Embryonic facial prominence (tissue), 1 donor: ENCODE results near the gene TTLL9.
"Not testable (repeated sequence)": the region's sequence is repeated elsewhere in the genome, so short reads cannot be mapped to it uniquely, and the experiment has no call there.

Experiments
- DNase-seq: peaks from one replicate; pipeline ENCODE4 v3.0.0-alpha.2; 2016; ENCODE audit errors: extremely low spot score

The TTLL9 gene, protein sequence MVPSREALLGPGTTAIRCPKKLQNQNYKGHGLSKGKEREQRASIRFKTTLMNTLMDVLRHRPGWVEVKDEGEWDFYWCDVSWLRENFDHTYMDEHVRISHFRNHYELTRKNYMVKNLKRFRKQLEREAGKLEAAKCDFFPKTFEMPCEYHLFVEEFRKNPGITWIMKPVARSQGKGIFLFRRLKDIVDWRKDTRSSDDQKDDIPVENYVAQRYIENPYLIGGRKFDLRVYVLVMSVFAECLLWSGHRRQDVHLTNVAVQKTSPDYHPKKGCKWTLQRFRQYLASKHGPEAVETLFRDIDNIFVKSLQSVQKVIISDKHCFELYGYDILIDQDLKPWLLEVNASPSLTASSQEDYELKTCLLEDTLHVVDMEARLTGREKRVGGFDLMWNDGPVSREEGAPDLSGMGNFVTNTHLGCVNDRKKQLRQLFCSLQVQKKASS

DNA sequence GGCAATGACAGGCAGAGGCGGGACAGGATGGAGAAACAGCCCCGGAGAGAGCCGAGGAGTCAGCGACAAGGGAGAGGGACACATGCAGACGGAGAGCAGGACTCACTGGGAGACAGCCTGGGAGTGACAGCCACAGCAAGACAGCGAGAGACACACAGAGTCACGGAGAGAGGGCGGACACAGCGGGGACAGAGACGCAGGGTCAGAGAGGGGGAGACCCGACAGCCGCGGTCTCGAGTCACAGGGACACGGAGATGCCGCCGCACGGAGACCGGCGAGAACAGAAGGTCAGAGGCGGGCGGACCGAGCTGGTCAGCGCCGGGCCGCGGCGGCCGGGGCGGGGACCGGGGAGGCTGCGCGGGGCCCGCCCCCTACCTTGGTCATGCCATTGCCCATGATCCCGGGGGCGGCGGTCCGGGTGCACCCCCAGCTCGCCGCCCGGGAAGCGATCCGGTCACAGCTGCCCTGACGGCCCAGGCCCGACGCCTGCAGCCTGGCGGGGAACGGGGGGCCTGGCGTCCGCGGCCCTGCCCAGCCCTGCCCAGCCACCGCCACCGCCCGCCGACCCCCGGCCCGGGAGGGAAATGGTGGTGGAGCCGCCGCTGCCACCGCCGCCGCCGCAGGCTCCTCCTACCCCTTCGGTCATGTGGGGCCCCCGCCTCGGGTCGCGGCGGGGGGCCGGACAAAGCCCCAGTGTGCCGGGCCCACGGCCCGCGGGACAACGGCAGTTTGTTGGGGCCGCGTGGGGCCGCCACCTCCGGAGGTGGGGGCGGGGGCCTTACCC lies at the start of gene TTLL9, which contains the start of gene DUSP15:
Gene TTLL9 (plus strand): TSS at position 693 of the 784 bp plus-strand sequence. CDS start 493 bp downstream, outside the sequence.
Gene DUSP15 (minus strand): TSS at position 586 of the 784 bp plus-strand sequence. CDS start 190 bp downstream, at position 396.
- no peak for DNase-seq

DNA sequence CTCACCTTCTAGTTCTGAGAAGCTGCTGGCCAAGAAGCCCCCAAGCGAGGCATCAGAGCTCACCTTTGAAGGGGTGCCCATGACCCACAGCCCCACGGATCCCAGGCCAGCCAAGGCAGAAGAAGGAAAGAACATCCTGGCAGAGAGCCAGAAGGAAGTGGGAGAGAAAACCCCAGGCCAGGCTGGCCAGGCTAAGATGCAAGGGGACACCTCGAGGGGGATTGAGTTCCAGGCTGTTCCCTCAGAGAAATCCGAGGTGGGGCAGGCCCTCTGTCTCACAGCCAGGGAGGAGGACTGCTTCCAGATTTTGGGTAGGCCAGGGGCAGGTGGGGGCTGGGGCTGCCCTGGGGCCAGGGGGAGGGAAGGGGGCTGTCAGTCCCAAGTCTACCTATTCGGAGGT lies 49.0 kb upstream of the TTLL9 start:
- no peak for DNase-seq

DNA sequence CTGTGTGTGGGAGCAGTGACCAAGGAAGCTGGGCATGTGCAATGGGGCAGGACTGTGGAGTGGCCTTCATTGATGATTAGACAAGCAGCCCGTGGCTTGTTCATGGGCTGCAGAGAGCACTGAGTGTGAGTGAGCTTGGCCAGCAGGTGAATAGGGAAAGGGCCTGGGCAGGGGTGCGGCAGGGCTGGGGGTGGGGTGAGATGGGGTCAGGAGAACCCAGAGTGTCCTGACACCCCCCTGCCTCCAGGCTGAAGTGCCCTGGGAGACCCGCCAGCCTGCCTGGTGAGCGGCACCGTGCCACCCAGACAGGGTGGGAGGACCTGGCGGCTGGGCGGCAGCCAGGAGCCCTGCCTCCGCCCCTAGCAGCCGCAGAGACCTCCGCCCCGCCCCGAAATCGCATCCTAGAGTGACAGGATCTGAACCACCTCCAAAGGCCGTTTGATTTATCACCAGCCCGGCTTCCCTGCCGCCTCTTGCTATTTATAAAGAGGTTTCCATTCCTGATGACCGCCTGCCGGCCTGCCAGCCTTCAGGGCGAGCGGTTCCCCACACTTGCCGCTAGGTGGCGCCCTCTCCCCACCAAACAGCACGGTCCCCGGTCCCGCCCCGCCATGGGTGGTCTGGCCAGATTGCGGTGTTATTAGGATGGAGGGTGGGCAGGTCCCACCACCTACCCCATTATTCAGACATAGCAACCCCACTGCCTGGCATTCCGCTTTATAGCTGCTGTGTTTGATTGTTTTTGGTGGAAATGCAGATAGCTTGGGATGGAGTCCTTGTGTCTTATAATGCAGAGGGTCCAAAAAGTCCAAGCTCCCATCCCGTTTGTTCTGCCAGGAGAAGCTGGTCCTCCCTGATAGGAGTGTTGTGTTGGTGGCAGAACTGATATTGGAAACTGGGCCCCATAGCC lies 47.8 kb upstream of the TTLL9 start:
- DNase-seq: peak; percentile 27

DNA sequence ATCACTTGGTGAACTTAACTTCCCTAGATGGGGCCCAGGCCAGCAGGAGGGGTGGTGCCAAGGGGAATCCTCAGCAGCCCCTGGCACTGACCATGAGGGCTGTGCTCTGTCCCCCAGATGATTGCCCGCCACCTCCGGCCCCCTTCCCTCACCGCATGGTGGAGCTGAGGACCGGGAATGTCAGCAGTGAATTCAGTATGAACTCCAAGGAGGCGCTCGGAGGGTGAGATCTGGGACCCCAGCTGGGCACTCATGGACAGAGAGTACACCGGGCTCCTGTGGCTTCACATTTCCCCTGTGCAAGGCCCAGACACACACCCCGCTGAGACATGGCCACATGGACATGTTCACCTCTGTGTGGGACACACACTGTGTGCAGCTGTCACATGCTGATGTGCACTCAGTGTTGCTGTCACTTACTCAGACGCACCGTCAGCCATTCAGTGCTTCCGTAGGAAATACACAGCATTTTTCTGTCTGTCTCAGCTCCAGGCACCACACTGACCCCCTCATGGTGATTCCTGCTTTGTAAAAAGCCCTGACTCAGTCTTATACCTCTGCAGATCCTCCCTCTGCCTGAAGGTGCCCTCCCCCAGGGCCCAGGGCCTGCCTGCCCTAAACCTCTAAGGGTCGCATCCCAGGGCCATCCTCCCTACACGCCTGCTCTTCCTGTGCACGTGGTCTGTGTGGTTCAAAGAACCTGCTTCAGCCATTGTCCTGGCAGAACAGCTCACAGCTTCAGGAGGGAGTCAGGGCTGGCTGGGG lies 46.9 kb upstream of the TTLL9 start:
- no peak for DNase-seq

DNA sequence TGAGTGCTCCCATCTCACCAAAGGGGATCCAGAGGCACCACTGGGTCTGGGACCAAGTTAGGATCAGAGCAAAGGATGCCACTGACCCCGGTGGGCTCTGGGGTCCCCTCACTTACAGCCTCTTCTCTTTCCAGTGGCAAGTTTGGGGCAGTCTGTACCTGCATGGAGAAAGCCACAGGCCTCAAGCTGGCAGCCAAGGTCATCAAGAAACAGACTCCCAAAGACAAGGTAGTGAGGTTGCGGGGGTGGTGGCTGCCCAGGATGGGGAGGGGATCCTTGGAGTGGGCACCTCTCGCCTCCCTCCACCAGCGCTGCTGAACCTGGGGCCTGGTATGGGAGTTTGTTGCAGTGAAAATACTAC lies 46.3 kb upstream of the TTLL9 start:
- no peak for DNase-seq

DNA sequence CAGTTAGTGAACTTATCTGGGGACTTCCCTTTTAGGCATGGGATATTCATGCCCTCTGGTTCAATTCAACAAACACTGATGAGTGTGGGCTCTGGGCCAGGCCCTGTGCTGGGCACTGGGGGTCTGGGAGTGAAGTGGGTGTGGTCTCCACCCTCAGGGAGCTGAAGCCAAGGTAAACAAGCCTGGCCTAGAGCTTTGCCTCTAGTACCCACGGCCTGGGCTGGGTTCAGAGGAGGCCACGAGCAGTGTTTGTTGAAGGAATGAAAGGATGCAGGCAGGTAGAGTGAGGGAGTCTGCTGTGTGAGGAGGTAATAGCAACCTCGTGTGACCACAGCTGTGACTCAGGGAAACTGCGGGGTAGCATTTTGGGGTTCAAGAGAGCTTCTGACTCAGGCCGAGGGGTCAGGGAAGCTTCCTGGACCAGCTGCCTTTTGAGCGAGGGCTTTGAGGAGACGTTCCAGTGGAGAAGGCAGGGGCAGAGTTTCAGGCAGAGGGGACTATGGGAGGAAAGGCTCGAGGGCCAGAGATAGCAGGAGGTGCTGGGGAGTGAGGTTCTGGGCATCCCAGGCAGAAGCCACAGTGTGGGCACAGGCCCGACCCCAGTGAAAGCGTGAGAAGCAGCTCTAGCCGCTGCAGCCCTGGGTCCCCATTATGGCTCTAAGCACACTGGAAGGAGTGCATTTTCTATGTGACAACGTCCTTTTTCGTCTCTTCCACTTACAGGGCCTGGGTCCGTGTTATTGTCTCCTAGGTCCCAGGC lies 45.7 kb upstream of the TTLL9 start:
- DNase-seq: no peak

DNA sequence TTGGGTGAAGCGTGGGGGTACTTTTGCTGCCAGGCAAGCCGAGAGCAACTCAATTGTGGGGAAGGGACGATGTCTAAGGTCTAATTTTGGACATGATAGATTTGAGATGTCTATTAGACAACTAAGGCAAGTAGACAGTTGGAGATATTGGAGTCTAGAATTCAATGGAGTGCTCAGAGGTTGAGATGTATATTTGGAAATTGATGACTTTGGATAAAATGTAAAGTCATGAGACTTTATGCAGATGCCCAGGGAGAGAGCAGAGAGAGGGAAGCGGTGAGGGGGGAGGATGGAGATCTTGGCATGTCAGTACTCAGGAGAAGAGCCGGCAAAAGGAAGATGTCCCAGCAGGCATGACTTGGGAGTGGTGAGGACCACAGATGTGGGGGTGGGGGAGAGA lies 44.4 kb upstream of the TTLL9 start:
- DNase-seq: no peak

DNA sequence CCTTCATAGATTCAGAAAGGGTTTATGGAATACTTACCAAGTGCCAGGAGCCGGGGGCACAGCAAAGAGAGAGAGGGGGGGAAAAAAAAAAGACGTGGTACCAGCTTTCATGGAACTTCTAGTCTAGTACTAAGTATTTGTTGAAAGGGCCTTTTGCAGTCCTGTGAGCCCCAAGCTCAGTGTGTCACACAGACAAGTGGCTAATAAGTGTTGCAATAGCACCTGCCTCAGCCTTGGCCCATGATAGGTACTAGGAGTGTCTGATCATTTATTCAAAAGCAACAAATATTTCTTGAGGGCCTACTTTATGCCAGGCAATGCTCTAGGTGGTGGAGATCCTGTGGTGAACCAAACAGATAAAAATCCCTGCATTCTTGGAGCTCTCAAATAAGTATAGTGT lies 43.4 kb upstream of the TTLL9 start:
- no peak for DNase-seq

DNA sequence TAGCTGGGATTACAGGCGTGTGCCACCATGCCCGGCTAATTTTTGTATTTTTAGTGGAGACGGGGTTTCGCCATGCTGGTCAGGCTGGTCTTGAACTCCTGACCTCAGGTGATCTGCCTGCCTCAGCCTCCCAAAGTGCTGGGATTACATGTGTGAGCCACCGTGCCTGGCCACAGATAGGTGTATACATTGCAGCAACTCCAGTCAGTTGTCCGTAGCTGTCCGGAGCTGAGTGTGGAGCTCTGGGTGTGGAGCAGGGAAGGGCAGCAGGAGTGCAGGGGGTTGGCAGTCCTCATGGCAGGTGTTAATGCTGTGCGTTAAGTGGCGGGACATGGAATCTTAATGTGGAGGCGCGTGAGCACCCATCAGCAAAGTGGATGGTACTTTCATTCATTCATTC lies 42.4 kb upstream of the TTLL9 start:
- not testable (repeated sequence) for DNase-seq

DNA sequence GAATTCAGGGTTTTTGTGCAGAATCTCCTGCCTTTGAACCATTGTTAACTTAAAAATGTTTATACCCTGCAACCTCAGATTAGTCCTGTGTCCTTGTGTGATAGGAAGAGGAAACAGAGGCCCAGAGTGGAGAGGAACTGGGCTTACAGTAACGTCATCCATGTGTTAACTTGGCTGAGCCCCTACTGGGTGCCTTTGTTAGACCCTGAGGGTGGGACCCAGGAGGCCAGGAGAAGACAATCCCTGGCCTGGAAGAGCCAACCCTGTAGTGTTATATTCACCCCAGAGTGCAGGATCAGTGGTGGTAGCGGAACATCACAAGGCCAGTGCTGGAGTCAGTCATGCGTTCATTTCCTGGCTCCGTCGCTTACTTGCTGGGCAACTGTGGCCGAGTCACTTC lies 40.7 kb upstream of the TTLL9 start:
- no peak for DNase-seq

DNA sequence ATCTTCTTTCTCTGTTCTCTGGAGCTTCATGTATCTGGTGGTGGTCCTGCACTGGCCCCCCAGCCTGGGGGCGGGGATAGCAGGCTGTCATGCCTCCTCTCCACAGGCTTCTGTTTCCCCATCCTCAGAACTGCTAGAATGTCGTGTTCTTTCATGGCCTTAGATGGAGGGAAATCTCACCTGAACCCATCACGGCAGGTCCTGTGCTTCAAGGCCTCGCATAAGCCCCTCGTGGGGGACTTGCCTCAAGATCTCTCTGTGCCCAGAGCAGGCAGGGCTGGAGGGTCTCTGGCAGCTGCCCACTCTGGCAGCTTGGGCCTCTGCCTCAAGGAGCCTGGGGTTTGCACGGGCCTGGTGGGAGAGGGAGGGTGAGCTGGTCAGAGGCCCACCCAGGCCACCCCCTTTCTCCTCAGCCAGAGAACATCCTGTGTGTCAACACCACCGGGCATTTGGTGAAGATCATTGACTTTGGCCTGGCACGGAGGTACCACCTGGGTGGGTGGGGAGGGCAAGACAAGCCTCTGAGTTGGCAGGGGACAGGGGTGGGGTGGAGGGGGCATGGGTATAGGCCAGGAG lies 39.9 kb upstream of the TTLL9 start:
- no peak for DNase-seq

DNA sequence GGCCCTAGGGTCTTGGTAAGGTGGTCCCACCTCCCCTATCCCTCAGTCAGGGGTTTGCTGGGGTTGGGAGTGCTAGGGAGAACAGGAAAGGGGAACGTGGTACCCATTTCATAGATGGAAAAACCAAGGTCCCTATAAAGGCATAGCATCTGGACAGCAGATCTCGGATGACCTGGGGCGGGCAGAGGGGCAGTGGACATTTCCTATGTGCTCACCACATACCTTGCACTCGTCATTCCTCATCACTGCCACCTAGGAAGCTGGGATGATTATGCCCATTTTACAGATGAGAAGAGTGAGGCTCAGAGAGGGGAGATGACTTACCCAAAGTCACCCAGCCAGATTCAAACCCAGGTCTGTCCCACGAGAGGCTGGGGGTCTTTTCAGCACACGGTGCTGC lies 39.2 kb upstream of the TTLL9 start:
- no peak for DNase-seq

DNA sequence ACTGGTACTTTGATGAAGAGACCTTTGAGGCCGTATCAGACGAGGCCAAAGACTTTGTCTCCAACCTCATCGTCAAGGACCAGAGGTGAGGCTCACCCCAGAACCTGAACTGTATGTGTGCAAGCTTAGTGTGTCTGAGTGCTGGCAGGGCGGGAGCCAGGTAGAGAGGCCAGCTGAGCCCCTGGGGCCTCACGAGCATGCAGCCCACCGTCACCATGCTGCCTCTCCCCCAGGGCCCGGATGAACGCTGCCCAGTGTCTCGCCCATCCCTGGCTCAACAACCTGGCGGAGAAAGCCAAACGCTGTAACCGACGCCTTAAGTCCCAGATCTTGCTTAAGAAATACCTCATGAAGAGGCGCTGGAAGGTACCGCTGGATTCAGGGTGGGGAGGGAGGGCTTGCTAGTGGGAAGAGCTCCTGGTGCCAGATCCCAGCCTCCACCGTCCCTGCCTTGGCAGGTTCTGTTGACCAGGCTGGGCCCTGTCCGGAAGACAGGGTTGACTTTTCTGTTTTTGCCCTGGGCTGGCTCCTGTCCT lies 38.6 kb upstream of the TTLL9 start:
- DNase-seq: no peak

DNA sequence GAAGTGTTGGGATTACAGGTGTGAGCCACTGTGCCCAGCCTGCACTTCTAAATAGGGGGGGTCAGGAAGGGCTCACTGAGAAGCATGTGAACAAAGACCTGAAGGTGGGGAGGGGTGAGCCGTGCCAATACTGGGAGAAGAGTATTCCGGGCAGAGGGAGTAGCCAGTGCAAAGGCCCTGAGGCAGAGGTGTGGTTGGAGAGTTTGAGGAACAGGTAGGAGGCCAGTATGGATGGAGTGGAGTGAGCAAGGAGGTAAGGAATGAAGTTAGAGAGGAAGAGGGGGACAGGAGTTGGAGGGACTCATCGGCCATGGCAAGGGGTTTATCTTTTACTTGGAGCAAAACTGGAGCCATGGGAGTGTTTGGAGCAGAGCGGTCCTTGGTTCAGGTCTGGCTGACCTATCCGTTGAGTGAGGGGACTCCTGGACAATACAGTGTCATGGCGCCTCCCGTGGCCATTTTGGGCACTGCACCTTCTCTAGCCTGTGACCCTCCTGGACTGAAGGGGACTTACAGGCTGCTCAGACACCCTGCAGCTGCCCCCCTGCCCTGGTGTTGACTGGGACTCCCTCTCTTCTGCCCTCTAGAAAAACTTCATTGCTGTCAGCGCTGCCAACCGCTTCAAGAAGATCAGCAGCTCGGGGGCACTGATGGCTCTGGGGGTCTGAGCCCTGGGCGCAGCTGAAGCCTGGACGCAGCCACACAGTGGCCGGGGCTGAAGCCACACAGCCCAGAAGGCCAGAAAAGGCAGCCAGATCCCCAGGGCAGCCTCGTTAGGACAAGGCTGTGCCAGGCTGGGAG lies 37.1 kb upstream of the TTLL9 start:
- DNase-seq: no peak

DNA sequence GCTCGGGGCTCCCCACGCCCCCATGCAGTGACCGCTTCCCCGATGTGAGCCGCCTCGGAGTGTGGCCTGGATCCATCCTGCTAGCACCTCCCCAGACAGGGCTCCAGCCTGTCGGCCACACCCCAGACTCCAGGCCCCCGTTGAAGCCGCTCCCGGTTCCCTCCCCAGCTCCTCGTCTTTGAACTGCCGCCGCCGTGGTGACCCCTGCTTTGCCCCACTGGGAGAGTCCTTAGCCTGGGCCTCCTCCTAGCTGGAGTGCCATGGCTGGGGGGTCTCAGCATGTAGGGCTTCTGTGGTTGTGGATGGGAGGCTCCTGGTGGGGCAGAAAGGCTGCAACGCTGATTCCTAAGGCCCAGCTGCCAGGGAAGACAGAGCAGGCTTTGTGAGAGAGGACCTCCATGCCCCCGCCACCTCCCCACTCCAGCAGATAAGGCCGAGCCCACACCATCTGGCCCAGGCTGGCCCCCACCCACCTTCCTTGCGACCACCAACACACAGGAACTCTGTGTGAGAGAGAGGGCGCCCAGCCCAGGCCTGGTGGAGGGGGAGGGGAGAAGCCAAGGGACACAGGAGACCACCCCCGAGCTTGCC lies 36.4 kb upstream of the TTLL9 start:
- DNase-seq: no peak

DNA sequence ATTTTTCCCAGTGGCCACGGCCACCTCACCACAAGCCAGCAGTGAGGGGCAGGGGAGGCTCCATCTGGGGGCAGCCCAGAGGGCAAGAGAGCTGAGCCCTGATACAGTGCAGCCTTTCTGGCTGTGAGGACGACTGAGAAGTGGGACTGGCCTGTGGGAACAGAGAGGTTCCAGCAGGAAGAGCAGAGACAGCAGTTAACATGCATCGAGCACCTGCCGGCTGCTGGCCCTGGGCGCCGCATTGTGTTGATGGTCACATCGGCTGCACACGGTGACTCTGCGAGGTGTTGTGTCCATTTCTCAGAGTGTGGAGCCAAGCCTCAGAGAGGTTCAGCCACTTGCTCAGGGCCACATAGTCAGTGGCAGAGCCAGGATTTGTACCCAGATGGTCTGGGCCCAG lies 34.9 kb upstream of the TTLL9 start:
- DNase-seq: no peak

DNA sequence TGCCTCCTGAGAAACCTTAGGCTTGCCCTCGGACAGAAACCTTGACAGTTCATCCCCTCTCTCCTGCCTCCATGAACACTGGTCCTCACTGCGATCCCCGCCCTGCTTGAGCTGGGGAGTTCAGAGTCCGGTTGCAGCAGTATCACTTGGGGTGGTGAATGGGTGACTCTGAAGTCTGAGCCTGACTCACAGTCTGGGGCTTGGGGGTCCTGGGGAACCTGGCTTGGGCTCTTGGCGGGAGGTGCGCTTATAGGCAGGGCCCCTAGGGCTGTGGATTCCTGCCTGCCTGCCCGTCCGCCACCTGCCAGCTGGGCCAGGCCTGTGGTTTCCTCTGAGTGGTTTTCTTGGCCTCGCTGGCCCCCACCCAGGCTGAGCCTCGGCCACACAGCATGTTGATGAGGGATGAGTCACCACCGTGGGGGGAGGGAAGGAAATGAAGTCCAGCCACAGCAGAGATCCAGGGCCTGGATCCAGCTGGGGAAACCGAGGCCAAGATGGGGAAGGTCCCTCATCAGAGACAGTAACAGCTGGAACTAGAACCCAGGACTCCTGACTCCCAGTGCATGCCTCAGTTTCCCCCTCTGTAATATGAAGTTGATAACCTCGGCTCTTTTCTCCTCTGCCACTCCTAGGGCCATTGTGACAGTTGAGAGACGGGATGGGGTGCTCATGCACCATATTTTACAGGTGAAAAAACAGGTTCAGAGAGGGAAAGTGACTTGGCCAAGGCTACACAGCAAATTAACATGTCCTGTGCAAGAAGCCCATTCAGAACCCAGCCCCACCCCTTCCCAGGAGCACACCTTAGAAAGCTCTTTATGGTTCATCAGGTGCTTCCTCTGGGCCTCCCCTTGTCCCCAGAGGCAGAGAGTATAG lies 34.2 kb upstream of the TTLL9 start:
- no peak for DNase-seq
